Kidney epithelial cell (primary cell): Measurements from ENCODE around the gene DDN. TPM values are rescaled to one million over a fixed set of nuclear protein-coding genes. Genes with fewer than 3 reads are reported as not detected.

Experiments
- DNase-seq: peaks from one replicate; pipeline ENCODE4 v3.0.0-alpha.2; 2010; ENCODE audit warnings: low read depth
- H3K27me3 ChIP-seq: 2 replicates; pipeline ENCODE4 v1.6.0; 2011; ENCODE audit warnings: low read length; ENCODE audit not compliant: control insufficient read depth, insufficient read depth
- H3K36me3 ChIP-seq: 2 replicates; pipeline ENCODE4 v1.5.1; 2011; ENCODE audit warnings: low read length; ENCODE audit not compliant: control insufficient read depth, insufficient read depth
- H3K4me3 ChIP-seq: 2 replicates; pipeline ENCODE4 v1.5.1; 2011; ENCODE audit warnings: low read depth, mild to moderate bottlenecking, control low read depth, low read length
- CTCF ChIP-seq: IDR thresholded peaks from 2 replicates; pipeline ENCODE4 v1.5.1; 2011; ENCODE audit warnings: mild to moderate bottlenecking, moderate library complexity, low read length, control low read depth, inconsistent platforms; ENCODE audit not compliant: insufficient read depth, poor library complexity, severe bottlenecking
- total RNA-seq: library from RNA; depleted of rRNA; stranded (reverse); fragments of >200 nt; gene quantifications from 2 replicates; pipeline ENCODE4 v1.2.3, GENCODE V29; 2015

The DDN gene
- total RNA-seq, 1 donor from 2014 or later, result 0.13 TPM

- Histone ChIP-seq H3K4me3 (no peak overlapping the region), H3K27me3 (peaks cover 72% of the 10 kb centered on the region)
- no peak for TF ChIP-seq CTCF
These were observed 4.7 kb downstream of the DDN start for GRCh38 chr12:48994224-48995085.

GRCh38 chr12:48993787-48994186 is 5.4 kb downstream of the DDN start:
- Histone ChIP-seq H3K4me3 (no peak overlapping the region), H3K36me3 (no peaks in the 10 kb centered on the region), H3K27me3 (peaks cover 71% of the 10 kb centered on the region)
- no peak for DNase-seq
- TF ChIP-seq CTCF, result no peak

More at GRCh38 chr12:48994224-48995085, 4.7 kb downstream of the DDN start:
- H3K36me3 ChIP-seq, result no peaks in the 10 kb centered on the region
- DNase-seq, result no peak

GRCh38 chr12:48991247-48992050 is 7.7 kb downstream of the DDN start:
- no peaks in the 10 kb centered on the region for H3K36me3 ChIP-seq
- H3K4me3 ChIP-seq, result no peak overlapping the region
- peaks cover 69% of the 10 kb centered on the region for H3K27me3 ChIP-seq
- no peak for DNase-seq
- no peak for TF ChIP-seq CTCF

GRCh38 chr12:48990552-48990951 is 8.6 kb downstream of the DDN start:
- peaks cover 69% of the 10 kb centered on the region for H3K27me3 ChIP-seq
- no peak overlapping the region for H3K4me3 ChIP-seq
- no peak for DNase-seq
- H3K36me3 ChIP-seq, result no peaks in the 10 kb centered on the region
- no peak for TF ChIP-seq CTCF

- H3K27me3 ChIP-seq, result peaks cover 70% of the 10 kb centered on the region
- TF ChIP-seq CTCF, result peak; percentile 88
- H3K36me3 ChIP-seq, result no peaks in the 10 kb centered on the region
- DNase-seq, result no peak
- no peak overlapping the region for H3K4me3 ChIP-seq
These were observed 11.0 kb downstream of the DDN start for GRCh38 chr12:48988030-48988649.
